Activated T-cell treated with anti-CD3 and anti-CD28 coated beads for 4 hours (primary cell): ENCODE measurements around the gene POLR3C.
"Not testable (repeated sequence)": the region's sequence is repeated elsewhere in the genome, so short reads cannot be mapped to it uniquely, and the experiment has no call there.

Experiments
- DNase-seq: peaks from one replicate; pipeline ENCODE4 v3.0.0-alpha.2; 2020

POLR3C gene

GRCh38 chr1:145824499-145824842 is 471 bp downstream of the POLR3C start:
- no peak for DNase-seq

- no peak for DNase-seq
These were observed 2.0 kb downstream of the POLR3C start for GRCh38 chr1:145826030-145826429.

DNA sequence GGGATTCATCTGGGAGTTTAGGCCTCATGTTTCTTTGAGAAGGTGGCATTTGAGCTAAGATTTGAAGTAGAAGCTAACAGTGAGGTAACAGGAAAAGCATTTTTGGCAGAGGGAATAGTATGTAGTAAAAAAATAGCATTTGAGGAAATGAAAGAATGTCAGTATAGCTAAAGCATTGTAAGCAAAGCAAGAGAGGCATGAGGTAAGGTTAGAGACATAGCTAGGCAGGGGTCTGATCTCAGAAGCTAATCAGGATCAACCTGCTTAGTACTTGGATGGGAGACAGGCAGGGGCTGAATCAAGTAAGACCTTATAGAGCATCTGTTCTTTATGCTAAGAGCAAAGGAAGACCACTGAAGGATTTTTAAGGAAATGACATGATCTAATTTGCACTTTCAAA is 4.0 kb downstream of the POLR3C start:
- DNase-seq = no peak

- no peak for DNase-seq
These were observed 4.5 kb downstream of the POLR3C start for GRCh38 chr1:145828367-145829026.

DNA sequence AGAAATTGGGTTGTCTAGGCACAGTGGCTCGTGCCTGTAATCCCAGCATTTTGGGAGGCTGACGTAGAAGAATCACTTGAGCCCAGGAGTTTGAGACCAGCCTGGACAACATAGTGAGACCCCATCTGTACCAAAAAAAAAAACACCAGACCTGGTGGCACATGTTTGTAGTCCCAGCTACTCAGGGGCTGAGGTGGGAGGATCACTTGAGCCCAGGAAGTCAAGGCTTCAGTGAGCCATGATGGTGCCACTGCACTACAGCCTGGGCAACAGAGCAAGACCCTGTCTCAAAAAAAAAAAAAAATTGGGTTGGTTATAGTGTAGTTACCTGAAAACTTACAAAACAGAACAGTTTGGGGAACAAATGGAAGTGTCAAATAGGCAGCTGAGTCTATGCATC is 6.8 kb downstream of the POLR3C start:
- DNase-seq = not testable (repeated sequence)

- no peak for DNase-seq
These were observed 13.7 kb downstream of the POLR3C start for GRCh38 chr1:145837656-145838055.

GRCh38 chr1:145843031-145843430 is 19.0 kb downstream of the POLR3C start:
- no peak for DNase-seq

DNA sequence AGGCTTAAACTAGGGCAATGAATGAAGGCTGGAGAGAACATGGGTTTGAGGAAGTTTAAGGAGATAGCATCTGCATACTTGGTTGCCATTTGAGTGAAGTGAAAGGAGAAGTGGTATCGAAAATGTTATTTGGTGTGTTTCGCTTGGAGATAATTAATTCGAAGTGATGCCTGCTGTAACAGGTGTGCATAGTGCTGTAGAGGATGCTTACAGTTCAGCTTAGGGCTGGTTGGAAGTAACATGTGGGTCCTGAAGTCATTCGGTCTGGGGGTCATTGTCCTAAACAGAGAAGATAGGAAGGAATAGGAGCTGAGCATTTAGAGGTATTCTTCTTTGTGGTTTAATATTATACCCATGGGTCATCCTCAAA is 21.1 kb downstream of the POLR3C start:
- no peak for DNase-seq

DNA sequence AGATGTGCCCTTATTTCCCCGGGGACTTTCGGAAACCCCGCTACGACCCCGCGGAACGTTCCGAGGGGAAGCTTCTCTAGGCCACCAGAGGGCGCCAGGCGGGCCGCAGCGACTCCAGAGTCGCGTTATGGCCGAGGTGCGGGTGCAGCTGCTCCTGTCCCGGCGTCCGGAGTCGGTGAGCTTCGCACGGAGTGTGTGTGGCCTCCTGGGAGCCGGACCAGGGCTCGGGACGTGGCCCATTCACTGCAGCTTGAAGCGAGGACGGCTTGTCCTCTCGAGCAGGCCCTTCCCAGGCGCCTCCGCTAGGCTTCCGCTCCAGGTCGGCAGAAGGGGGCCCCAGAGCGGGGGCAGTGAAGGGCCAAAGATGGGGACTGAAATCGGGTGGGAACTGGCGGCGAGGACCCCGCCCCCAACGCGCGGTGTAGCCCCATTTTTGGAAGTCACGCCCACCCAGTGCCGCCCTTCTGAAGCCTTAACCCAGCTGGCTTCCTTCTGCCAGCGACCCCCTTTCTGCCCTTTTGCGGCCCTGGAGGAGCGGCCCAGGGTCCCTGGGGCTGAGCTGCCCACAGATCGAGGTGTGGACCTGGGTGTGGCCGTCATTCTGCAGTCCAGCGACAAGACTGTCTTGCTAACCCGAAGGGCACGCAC is 21.6 kb downstream of the POLR3C start, which contains the start of gene NUDT17:
TSS of gene NUDT17 (plus strand) at position 117 of the 648 bp plus-strand sequence. CDS start at position 128, 11 bp downstream.
- peak; percentile 68 for DNase-seq

DNA sequence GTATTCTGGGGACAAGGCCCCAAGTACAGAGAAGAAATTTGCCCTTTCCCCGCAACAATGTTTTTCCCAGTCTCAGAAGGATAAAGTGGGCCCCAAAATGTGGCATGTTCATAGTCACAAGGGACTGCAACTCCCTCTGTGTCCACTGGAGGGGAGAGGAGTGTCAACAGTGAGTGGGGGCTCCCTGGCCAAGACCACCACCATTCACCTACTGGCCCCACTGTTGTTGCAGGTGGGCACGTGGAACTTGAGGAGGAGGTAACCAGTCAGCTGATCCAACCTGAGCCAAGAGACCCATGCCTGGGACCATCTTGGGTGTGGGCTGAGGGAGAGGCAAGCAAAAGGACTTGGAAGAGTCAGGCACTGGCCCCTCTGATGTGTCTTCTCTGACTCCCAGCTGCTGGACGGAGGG is 22.2 kb downstream of the POLR3C start:
- no peak for DNase-seq

- no peak for DNase-seq
These were observed 23.8 kb downstream of the POLR3C start for GRCh38 chr1:145847827-145848226.

GRCh38 chr1:145849356-145850160 is 25.6 kb downstream of the POLR3C start:
- DNase-seq = no peak

- DNase-seq = no peak
These were observed 31.5 kb downstream of the POLR3C start for GRCh38 chr1:145855426-145855948.

- DNase-seq = no peak
These were observed 33.2 kb downstream of the POLR3C start for GRCh38 chr1:145857170-145857569.

DNA sequence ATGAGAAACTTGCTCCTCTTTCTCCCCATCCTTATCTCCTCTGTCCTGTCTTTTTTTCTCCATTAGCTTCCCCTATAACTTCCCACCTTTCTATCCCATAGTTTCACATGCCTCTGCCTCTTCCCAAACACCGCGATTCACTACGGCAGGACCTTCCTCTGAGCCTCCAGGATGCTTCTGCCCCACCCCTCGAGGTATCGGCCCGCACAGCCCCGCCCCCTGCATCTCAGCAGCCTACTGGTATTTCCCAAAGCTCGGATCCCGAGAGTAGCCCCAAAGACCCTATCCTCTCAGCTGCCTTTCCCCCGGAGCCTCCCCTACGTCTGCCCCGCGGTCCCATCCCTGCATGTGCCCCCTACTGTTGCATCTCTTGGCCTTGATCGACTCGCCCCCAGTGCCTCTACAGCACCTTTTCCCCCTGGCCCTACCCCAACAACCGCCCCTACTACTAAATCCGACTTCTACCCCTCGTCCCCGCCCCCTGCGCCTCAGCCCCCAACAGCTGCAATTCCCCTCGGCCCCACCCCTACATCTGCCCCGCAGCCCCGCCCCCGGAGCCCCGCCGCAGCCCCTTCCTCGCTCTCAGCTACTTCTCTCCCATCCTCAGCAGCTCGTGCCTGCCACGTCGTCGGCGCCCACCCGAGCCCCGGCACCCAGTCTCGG is 34.4 kb downstream of the POLR3C start:
- peak; percentile 47 for DNase-seq

- DNase-seq = peak; percentile 65
These were observed 35.0 kb downstream of the POLR3C start, which contains the start of gene PIAS3 for GRCh38 chr1:145858901-145859490. PIAS3 (minus strand) TSS chr1:145859081; CDS start chr1:145858990, 91 bp downstream.

- DNase-seq = peak; percentile 61
These were observed 35.6 kb downstream of the POLR3C start for GRCh38 chr1:145859491-145860023.

DNA sequence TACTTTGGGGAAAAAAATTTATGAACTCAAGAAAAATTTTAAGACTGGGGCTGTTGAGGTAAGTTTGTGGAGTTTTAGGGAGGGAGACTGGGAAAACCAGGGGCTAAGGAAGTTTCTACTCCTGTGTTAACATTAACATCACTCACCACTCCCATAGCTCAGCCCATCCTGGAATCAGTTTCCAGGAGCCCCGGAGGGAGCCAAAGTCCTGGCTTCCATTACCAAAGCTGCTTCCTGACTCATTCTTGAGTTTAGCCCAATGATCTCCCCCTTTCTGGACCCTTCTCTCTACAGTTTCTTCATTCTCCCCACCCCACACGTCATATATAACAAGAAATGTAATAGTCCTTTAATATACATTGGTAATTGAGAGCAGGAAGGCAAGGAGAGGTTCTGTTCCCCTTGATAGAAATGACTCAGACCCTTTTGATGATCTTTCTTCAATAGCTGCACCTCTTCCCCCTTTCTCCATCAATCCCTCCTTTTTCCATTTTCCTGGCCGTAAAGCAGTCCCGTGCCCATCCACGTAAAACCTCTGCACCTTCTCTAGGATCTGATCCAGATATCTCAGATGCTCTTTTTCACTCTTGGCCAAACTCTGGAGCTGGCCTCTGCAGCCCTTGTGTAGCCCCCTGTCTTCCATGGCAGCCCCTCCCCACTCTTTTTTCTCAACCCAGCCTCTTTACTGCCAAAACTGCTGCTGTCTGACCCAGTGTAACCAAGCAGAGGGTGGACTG is 39.5 kb downstream of the POLR3C start:
- no peak for DNase-seq

DNA sequence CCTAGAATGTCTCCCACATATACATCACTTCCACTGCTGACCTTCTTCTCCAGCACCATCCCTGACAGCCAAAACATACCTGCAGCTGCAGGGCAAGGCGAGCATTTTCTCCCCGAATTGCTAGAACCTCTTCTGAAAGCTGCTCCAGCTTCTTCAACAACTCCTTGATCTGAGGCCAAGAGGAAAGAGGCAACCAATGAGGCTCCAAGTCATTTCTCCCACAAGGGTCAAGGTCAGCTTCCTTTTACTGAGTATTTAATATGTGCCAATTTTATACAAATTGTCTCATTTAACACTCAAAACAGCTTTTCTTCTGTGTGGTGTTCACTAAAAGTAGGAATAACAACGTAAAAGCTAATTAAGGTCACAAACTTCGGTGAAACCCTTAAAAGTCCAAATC is 44.2 kb downstream of the POLR3C start:
- no peak for DNase-seq

DNA sequence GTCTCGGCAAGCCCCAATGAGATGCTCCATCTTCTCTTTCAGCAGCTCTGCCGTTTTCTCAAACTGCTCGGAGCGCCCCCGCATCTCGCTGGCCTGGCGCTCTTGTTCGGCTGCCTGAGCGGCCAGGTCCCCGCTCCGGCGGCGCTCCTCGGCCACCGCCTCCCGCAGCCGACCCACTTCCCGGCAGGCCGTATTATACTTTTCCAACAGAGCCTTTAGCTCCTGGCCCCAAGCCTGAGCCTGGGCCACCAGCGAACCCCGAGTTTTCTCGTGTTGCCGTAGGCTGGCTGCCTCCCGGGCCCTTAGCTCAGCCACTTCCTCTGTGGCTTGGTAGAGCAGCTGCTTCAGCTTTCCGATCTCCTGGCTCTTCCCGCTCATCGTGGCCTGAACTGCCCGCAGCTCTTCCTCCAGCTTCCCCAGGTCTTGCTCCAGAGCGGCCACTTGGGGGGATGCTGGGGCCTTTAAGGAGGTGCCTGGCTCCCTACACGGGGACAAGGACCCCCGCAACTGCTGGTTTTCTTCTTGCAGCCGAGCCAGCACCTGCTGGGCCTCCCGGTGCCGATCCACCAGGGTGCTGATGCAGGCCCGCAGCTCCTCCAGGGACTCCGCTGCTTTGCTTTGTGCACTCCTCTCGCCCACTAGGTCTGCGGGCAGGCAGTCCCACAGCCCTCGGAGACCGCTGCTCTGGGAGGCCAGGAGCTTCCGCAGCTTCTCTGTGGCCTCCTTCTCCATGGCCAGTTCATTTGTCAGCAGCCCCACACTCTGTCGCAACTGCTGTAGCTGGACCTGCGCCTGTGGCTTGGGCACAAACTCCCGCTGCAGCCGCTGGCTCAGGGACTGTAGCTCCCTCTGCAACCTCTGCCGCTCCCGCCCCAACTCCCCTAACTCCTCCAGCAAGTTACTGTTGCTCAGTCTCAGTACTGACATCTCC is 48.3 kb downstream of the POLR3C start:
- peak; percentile 7 for DNase-seq
